ENCODE data around the gene ZNF133.

The ZNF133 gene

GRCh38 chr20:18263723-18264122 lies 24.6 kb upstream of the ZNF133 start:
- TF ChIP-seq OSR1 (CRISPR knock-in tag; IDR thresholded peaks at IDR 0.05) (no peak), ARNTL (CRISPR knock-in tag; IDR thresholded peaks at IDR 0.05; ENCODE audit: borderline replicate concordance, low read depth) (no peak), ZNF565 (CRISPR knock-in tag; conservative IDR thresholded peaks at IDR 0.05; ENCODE audit: low read depth) (no peak), PATZ1 (CRISPR knock-in tag; IDR thresholded peaks at IDR 0.05; ENCODE audit: borderline replicate concordance) (no peak), ZNF8 (CRISPR knock-in tag; IDR thresholded peaks at IDR 0.05) (no peak), ZFP3 (CRISPR knock-in tag; IDR thresholded peaks at IDR 0.05) (no peak), CSDC2 (CRISPR knock-in tag; IDR thresholded peaks at IDR 0.05) (no peak), CREB5 (CRISPR knock-in tag; IDR thresholded peaks at IDR 0.05; ENCODE audit: low read depth) (no peak), ZC3H10 (CRISPR knock-in tag; IDR thresholded peaks at IDR 0.05) (no peak), GLIS3 (CRISPR knock-in tag; IDR thresholded peaks at IDR 0.05) (no peak), SNAI2 (CRISPR knock-in tag; IDR thresholded peaks at IDR 0.05) (no peak), RARB (CRISPR knock-in tag; IDR thresholded peaks at IDR 0.05) (no peak)
- ATAC-seq = no peak

GRCh38 chr20:18265441-18265840 lies 22.9 kb upstream of the ZNF133 start:
- TF ChIP-seq ARNTL (CRISPR knock-in tag; IDR thresholded peaks at IDR 0.05; ENCODE audit: borderline replicate concordance, low read depth) (no peak), OSR1 (CRISPR knock-in tag; IDR thresholded peaks at IDR 0.05) (no peak), TOX (CRISPR knock-in tag; IDR thresholded peaks at IDR 0.05; ENCODE audit: borderline replicate concordance) (no peak), ZNF70 (CRISPR knock-in tag; IDR thresholded peaks at IDR 0.05) (no peak), PPARA (CRISPR knock-in tag; IDR thresholded peaks at IDR 0.05; ENCODE audit: borderline replicate concordance) (no peak), PATZ1 (CRISPR knock-in tag; IDR thresholded peaks at IDR 0.05; ENCODE audit: borderline replicate concordance) (no peak), ZC3H10 (CRISPR knock-in tag; IDR thresholded peaks at IDR 0.05) (no peak), ZNF8 (CRISPR knock-in tag; IDR thresholded peaks at IDR 0.05) (no peak), CSDC2 (CRISPR knock-in tag; IDR thresholded peaks at IDR 0.05) (no peak), GLIS3 (CRISPR knock-in tag; IDR thresholded peaks at IDR 0.05) (no peak), BACH2 (CRISPR knock-in tag; IDR thresholded peaks at IDR 0.05; ENCODE audit: borderline replicate concordance) (no peak), CSRNP3 (CRISPR knock-in tag; IDR thresholded peaks at IDR 0.05) (no peak), CREB5 (CRISPR knock-in tag; IDR thresholded peaks at IDR 0.05; ENCODE audit: low read depth) (no peak), RARB (CRISPR knock-in tag; IDR thresholded peaks at IDR 0.05) (no peak), ZFP3 (CRISPR knock-in tag; IDR thresholded peaks at IDR 0.05) (no peak), ZNF565 (CRISPR knock-in tag; conservative IDR thresholded peaks at IDR 0.05; ENCODE audit: low read depth) (no peak), ZFP30 (CRISPR knock-in tag; IDR thresholded peaks at IDR 0.05) (no peak), POU6F1 (CRISPR knock-in tag; IDR thresholded peaks at IDR 0.05; ENCODE audit: borderline replicate concordance, low read depth) (no peak)
- ATAC-seq = no peak

GRCh38 chr20:18266282-18266681 lies 22.0 kb upstream of the ZNF133 start:
- no peak for ATAC-seq
- TF ChIP-seq CREB5 (CRISPR knock-in tag; IDR thresholded peaks at IDR 0.05; ENCODE audit: low read depth) (no peak), RARB (CRISPR knock-in tag; IDR thresholded peaks at IDR 0.05) (no peak), OSR1 (CRISPR knock-in tag; IDR thresholded peaks at IDR 0.05) (no peak), ZNF8 (CRISPR knock-in tag; IDR thresholded peaks at IDR 0.05) (no peak), ZC3H10 (CRISPR knock-in tag; IDR thresholded peaks at IDR 0.05) (no peak), CSRNP3 (CRISPR knock-in tag; IDR thresholded peaks at IDR 0.05) (no peak), PATZ1 (CRISPR knock-in tag; IDR thresholded peaks at IDR 0.05; ENCODE audit: borderline replicate concordance) (no peak), ZNF565 (CRISPR knock-in tag; conservative IDR thresholded peaks at IDR 0.05; ENCODE audit: low read depth) (no peak), ZNF70 (CRISPR knock-in tag; IDR thresholded peaks at IDR 0.05) (no peak), TCF4 (CRISPR knock-in tag; IDR thresholded peaks at IDR 0.05; ENCODE audit: borderline replicate concordance) (no peak), SNAI2 (CRISPR knock-in tag; IDR thresholded peaks at IDR 0.05) (no peak)
